Right lobe of liver (tissue), 6 donors: ENCODE measurements around the gene ACACA. TPM values are rescaled to one million over a fixed set of nuclear protein-coding genes. Genes with fewer than 3 reads are reported as not detected.

Experiments used
- ATAC-seq, 4 donors: fragments of 200-7000 bp; cut with Tn5 transposase; one replicate each; pipeline ENCODE4 v1.9.1; 2020; ENCODE audit warnings: mild to moderate bottlenecking in 4 of 4, moderate library complexity in 4 of 4
- DNase-seq, 3 donors: peaks; one replicate each; pipeline ENCODE4 v3.0.0-alpha.2; 2020
- H3K27ac ChIP-seq, 3 donors: fragments of 200-600 bp; one replicate each; pipeline ENCODE4 v1.8.0; 2022
- H3K27me3 ChIP-seq, 2 donors: fragments of 200-600 bp; one replicate each; pipeline ENCODE4 v1.8.0; 2022
- H3K36me3 ChIP-seq, 4 donors: fragments of 200-600 bp; sonication (generic) in 1 of 4; one replicate each; pipeline versions ENCODE4 v1.5.1 to v1.8.0; 2017 to 2022; ENCODE audit warnings: control low read depth in 1 of 4
- H3K4me1 ChIP-seq, 4 donors: fragments of 200-600 bp; sonication (generic) in 1 of 4; one replicate each; pipeline versions ENCODE4 v1.5.1 to v1.8.0; 2017 to 2022; ENCODE audit warnings: control low read depth in 1 of 4
- H3K4me3 ChIP-seq, 3 donors: fragments of 200-600 bp; one replicate each; pipeline ENCODE4 v1.8.0; 2022
- H3K9me3 ChIP-seq, 4 donors: fragments of 200-600 bp; sonication (generic) in 1 of 4; one replicate each; pipeline versions ENCODE4 v1.5.1 to v1.8.0; 2017 to 2022; ENCODE audit warnings: control low read depth in 1 of 4
- POLR2A ChIP-seq: fragments of 450-650 bp; IDR thresholded peaks from one replicate; pipeline ENCODE4 v1.6.1; 2017; ENCODE audit warnings: antibody characterized with exemption, mild to moderate bottlenecking
- WGBS: methylation state at CpG from one replicate; pipeline ENCODE4 v1.1.6; 2018; ENCODE audit warnings: low coverage, low lambda C conversion rate; ENCODE audit not compliant: insufficient coverage; ENCODE audit errors: missing lambda C conversion rate; 5-methylcytosine and 5-hydroxymethylcytosine counted together
- intact Hi-C, 2 donors: fragments of 100-400 bp; cut with DNase I; formaldehyde crosslinking; loops; one replicate each; pipeline versions ENCODE4 v1.11.2 to v1.14.1; 2022
- total RNA-seq, 6 experiments: library from RNA; depleted of rRNA in 2 of 6; stranded (reverse); fragments of >200 nt in 2 of 6; fragmentation: NEBNext Ultra II Directional in 3 of 6; extraction: Animal tissue kit (Norgen Biotek cat#: 25700) in 3 of 6; gene quantifications; one replicate each; pipeline versions ENCODE4 v1.1.0 to v1.2.4, GENCODE V29; 2016 to 2023
- TF ChIP-seq, protein P1 (sequence below), 4 donors: fragments of 200-600 bp in 3 of 4; fragments of 450-650 bp in 1 of 4; IDR thresholded peaks; one replicate each; pipeline versions ENCODE4 v1.5.1 to v1.8.0; 2016 to 2022; ENCODE audit warnings: antibody characterized with exemption in 4 of 4, mild to moderate bottlenecking in 2 of 4
- donor health status: DM: no; HTN: yes; CAD: no.
- donor health status: DM: no; HTN: no; CAD: no.
- donor health status: DM: no; HTN: no; CAD: no.
- donor health status: DM: no; HTN: yes; CAD: no.
- donor health status: DM: no; HTN: yes; CAD: no.

ACACA gene
- total RNA-seq, 6 experiments from 2014 or later: 14.6 to 56.4 (median 27.1) TPM

- H3K27me3 ChIP-seq: no peaks in the 10 kb centered on the region
- intact Hi-C loops: no loop called here
- DNase-seq (no peak), ATAC-seq (no peak)
- no peak for TF ChIP-seq POLR2A
- TF ChIP-seq, protein P1, sequence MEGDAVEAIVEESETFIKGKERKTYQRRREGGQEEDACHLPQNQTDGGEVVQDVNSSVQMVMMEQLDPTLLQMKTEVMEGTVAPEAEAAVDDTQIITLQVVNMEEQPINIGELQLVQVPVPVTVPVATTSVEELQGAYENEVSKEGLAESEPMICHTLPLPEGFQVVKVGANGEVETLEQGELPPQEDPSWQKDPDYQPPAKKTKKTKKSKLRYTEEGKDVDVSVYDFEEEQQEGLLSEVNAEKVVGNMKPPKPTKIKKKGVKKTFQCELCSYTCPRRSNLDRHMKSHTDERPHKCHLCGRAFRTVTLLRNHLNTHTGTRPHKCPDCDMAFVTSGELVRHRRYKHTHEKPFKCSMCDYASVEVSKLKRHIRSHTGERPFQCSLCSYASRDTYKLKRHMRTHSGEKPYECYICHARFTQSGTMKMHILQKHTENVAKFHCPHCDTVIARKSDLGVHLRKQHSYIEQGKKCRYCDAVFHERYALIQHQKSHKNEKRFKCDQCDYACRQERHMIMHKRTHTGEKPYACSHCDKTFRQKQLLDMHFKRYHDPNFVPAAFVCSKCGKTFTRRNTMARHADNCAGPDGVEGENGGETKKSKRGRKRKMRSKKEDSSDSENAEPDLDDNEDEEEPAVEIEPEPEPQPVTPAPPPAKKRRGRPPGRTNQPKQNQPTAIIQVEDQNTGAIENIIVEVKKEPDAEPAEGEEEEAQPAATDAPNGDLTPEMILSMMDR (IDR thresholded peaks at IDR 0.05): no peak
- no peak overlapping the region for H3K4me3 ChIP-seq
- no peaks in the 10 kb centered on the region for H3K9me3 ChIP-seq
- WGBS: 100% methylated on average over 2 of the region's 2 CpGs
- no peak overlapping the region for H3K27ac ChIP-seq
- peaks cover 0 to 8% (median 0%) of the 10 kb centered on the region in 4 donors for H3K4me1 ChIP-seq
- no peaks in the 10 kb centered on the region for H3K36me3 ChIP-seq
Measured at GRCh38 chr17:37295888-37296287, 110.7 kb downstream of the ACACA start.

DNA sequence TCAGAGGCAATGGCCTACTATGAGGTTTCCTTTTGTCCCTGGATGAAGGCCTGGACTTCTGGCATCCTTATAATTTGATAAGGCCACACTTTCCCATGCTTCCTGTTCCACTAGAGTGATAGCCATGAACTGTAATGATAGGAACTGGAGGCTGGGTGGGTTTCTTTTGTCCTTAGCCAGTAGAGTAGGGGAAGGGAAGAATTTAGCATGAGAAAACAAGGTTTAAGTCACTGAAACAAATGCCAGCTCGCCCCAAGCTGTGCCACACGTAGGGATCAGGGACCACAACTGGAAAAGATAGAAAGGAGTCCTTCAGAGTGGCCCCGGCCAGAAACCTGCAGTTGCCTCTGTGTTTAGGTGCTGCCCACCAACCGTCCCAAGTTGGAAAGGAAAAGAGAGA is 111.7 kb downstream of the ACACA start:
- TF ChIP-seq, protein P1 (IDR thresholded peaks at IDR 0.05): no peak
- TF ChIP-seq POLR2A: no peak
- no peaks in the 10 kb centered on the region for H3K4me1 ChIP-seq
- DNase-seq (no peak), ATAC-seq (peak in 1 of 4 donors; percentile 33)
- H3K27me3 ChIP-seq: no peaks in the 10 kb centered on the region
- no peak overlapping the region for H3K4me3 ChIP-seq
- 75% methylated on average over 4 of the region's 4 CpGs for WGBS
- no peaks in the 10 kb centered on the region for H3K9me3 ChIP-seq
- intact Hi-C loops: no loop called here
- H3K36me3 ChIP-seq: no peaks in the 10 kb centered on the region
- no peak overlapping the region for H3K27ac ChIP-seq

GRCh38 chr17:37293770-37294169 is 112.9 kb downstream of the ACACA start:
- Histone ChIP-seq H3K4me1 (no peaks in the 10 kb centered on the region), H3K36me3 (no peaks in the 10 kb centered on the region), H3K27ac (no peak overlapping the region), H3K4me3 (no peak overlapping the region), H3K27me3 (no peaks in the 10 kb centered on the region), H3K9me3 (no peaks in the 10 kb centered on the region)
- DNase-seq: no peak
- no peak for ATAC-seq
- no peak for TF ChIP-seq POLR2A
- TF ChIP-seq, protein P1 (IDR thresholded peaks at IDR 0.05): no peak
- 78% methylated on average over 5 of the region's 5 CpGs for WGBS
- intact Hi-C loops: no loop called here

DNA sequence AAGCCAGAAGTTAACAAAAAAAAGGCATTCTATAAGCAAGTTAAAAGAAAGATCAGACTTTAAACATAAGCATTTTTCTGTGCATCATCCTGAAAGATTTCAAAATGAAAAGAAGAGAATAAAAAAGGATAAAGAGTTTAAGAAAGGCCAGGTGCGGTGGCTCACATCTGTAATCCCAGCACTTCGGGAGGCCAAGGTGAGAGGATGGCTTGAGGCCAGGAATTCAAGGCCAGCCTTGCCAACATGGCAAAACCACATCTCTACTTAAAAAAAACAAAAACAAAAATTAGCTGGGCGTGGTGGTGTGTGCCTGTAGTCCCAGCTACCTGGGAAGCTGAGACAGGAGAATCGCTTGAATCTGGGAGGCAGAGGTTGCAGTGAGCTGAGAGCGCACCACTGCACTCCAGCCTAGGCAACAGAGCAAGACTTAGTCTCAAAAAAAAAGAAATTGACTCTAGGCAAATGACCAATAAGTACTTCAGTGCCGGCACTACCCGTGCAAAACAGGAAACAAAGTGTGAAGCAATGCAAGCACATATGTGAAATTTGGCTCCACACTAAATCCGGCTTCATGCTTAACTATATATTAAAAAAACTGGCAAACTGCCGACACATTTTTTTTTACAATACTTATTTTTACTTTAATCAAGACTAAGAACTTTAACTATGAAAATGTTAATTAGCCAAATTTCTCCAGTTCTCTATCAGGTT is 114.1 kb downstream of the ACACA start:
- TF ChIP-seq, protein P1 (IDR thresholded peaks at IDR 0.05): no peak
- TF ChIP-seq POLR2A: no peak
- Histone ChIP-seq H3K4me1 (no peaks in the 10 kb centered on the region), H3K4me3 (no peak overlapping the region), H3K27ac (no peak overlapping the region), H3K9me3 (no peaks in the 10 kb centered on the region), H3K27me3 (no peaks in the 10 kb centered on the region), H3K36me3 (no peaks in the 10 kb centered on the region)
- 56% methylated on average over 9 of the region's 9 CpGs for WGBS
- intact Hi-C loops: no loop called here
- DNase-seq: no peak
- ATAC-seq: peak in 3 of 4 donors; percentile 39 to 47 (median 43)
